Activated CD4-positive, alpha-beta T cell treated with anti-CD3 and anti-CD28 coated beads for 24 hours (primary cell): ENCODE results near the gene OSBPL7.

Experiments used
- DNase-seq, 2 donors: peaks; one replicate each; pipeline ENCODE4 v3.0.0-alpha.2; 2020; ENCODE audit warnings: low read depth in 2 of 2

The OSBPL7 gene

DNA sequence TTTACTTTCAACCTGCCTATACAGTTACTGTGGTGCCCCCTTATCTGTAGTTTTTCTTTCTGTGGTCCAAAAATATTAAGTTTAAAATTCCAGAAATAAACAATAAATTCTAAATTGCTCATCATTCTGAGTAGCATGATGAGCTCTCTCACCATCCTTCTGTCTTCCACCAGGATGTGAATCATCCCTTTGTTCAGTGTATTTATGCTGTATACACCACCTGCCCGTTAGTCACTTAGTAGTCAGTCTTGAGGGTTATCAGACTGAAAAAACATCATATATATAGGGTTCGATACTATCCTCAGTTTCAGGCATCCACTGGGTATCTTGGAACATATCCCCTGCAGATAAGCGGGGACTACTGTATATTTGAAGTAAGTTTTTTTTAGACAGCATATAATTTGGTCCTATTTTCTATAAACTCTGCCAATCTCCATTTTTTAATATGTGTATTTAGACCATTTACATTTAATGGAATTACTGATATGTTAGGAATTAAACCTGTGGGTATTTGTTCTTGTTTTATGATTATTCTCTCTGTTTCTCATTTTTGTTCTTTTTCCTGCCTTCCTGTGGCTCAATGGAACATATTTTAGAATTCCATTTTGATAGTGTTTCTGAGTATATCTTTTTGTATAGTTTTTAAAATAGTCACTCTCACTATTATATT is 57.5 kb downstream of the OSBPL7 start:
- DNase-seq: no peak

DNA sequence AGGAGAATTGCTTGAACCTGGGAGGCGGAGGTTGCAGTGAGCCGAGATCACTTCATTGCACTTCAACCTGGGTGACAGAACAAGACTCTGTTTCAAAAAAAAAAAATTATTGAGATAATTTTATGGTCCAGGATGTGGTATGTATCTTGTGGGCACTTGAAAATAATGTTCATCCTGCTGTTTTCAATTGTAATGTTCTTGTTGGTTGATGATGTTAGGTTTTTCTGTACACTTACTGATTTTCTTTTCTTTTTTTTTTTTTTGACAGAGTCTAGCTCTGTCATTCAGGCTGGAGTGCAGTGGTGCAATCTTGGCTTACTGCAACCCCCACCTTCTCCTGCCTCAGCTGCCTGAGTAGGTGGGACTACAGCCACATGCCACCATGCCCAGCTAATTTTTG is 58.9 kb downstream of the OSBPL7 start:
- DNase-seq: no peak

DNA sequence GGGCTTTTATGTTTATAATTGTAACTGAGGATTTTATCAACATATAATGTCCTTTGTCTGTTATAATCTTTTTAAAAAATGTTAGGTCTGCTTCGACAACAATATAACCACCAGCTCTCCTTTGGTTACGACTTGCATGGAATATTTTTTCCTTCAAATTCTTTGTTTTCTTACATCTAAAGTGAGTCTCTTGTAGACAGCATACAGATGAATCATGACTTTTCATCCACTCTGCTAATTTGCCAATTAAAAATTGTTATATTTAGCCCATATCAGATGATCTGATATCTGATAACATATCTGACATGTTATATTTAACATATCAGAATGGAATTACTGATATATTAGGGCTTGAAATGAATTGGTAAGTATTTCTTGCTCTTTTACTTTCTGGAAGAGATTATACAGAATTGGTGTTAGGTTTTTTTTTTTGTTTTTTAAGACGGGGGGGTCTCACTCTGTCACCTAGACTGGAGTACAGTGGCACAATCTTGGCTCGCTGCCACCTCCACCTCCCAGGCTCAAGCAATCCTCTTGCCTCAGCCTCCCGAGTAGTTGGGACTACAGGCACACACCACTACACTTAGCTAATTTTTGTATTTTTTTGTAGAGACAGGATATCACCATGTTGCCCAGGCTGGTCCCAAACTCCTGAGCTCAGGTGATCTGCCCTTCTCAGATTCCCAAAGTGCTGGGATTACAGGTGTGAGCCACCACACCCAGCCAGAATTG is 61.0 kb downstream of the OSBPL7 start:
- no peak for DNase-seq

DNA sequence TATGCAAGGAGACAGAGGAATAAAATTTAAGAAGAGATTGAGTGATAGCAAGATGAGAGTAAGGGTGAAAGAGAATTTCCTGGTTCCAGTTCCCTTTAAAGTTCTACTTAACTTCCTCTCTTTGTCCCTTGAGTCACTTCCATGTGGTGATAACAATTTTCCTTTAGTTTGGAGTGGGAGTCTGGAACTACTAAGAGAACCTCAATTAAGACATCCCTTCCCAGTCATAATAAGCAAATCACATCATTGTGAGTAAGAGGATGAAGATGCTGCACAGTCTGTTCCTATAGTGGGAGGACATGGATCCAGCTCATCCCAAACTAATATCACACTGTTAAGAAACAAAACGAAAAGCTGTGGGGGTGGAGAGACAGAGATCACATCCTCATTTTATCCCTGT is 64.2 kb downstream of the OSBPL7 start:
- DNase-seq: no peak
